ENCODE measurements around the gene GPR15LG. TPM values are rescaled to one million over a fixed set of nuclear protein-coding genes. Genes with fewer than 3 reads are reported as not detected.
"Not testable (repeated sequence)": the region's sequence is repeated elsewhere in the genome, so short reads cannot be mapped to it uniquely, and the experiment has no call there.

The GPR15LG gene
- total and polyA plus RNA-seq, 2 experiments from 2014 or later = 0.45 to 2.6 TPM

DNA sequence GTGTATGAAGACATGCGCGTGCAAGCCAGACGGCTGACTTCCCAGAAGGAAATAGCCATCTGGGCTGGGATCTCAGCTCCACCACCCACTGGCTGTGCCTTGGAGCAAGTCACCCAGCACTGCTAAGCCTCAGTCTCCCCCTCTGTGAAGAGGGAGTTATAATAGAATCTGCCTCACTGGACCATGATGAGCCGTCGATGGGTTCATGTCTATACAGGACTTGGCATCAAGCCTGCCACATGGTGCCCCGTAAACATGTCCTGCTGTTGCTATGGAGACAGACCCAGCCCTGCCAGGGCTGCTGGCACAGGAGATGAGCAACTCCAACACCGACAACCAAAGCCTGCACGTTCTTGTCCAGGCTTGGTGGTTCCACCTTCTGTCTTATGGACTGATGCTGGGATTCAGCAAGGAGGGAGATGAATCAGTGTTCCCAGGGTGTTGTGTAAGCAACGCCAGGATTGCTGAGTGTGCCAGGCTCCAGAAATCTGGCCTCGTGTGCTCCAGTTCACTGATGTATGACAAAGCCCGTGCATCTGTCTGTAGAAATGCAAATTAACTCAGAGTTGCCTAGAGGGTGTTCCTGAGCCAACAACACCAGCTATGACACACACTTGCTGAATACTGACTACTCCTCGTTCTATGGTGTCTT lies 5.6 kb downstream of the GPR15LG start:
- H3K4me2 ChIP-seq = no peak overlapping the region
- DNase-seq (ENCODE audit: low spot score) = peak; percentile 46
- no peaks in the 10 kb centered on the region for H3K4me1 ChIP-seq (ENCODE audit: insufficient read depth)
- H3K79me2 ChIP-seq = no peaks in the 10 kb centered on the region
- no peak for TF ChIP-seq EZH2 (IDR thresholded peaks at IDR 0.05; ENCODE audit: borderline replicate concordance)
- no peak for TF ChIP-seq EZH2phosphoT487 (IDR thresholded peaks at IDR 0.05; ENCODE audit: low read depth, severe bottlenecking, unreplicated experiment)
- TF ChIP-seq, protein P1, sequence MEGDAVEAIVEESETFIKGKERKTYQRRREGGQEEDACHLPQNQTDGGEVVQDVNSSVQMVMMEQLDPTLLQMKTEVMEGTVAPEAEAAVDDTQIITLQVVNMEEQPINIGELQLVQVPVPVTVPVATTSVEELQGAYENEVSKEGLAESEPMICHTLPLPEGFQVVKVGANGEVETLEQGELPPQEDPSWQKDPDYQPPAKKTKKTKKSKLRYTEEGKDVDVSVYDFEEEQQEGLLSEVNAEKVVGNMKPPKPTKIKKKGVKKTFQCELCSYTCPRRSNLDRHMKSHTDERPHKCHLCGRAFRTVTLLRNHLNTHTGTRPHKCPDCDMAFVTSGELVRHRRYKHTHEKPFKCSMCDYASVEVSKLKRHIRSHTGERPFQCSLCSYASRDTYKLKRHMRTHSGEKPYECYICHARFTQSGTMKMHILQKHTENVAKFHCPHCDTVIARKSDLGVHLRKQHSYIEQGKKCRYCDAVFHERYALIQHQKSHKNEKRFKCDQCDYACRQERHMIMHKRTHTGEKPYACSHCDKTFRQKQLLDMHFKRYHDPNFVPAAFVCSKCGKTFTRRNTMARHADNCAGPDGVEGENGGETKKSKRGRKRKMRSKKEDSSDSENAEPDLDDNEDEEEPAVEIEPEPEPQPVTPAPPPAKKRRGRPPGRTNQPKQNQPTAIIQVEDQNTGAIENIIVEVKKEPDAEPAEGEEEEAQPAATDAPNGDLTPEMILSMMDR (IDR thresholded peaks at IDR 0.05; ENCODE audit: poor library complexity) = no peak
- H3K9me3 ChIP-seq (ENCODE audit: low read depth) = no peaks in the 10 kb centered on the region
- 79% methylated on average over 12 of the region's 12 CpGs for WGBS (ENCODE audit: low lambda C conversion rate, missing lambda C conversion rate)
- H3K4me3 ChIP-seq = no peak overlapping the region
- no peaks in the 10 kb centered on the region for H3K9me2 ChIP-seq (replicated peaks; ENCODE audit: insufficient read depth)
- no peaks in the 10 kb centered on the region for H3K36me3 ChIP-seq (replicated peaks; ENCODE audit: insufficient read depth, low read depth)
- H3K27ac ChIP-seq = no peak overlapping the region
- no peak overlapping the region for H2AFZ ChIP-seq
- no peaks in the 10 kb centered on the region for H3K27me3 ChIP-seq
- no peaks in the 10 kb centered on the region for H4K20me1 ChIP-seq (ENCODE audit: insufficient read depth, poor library complexity, severe bottlenecking)

DNA sequence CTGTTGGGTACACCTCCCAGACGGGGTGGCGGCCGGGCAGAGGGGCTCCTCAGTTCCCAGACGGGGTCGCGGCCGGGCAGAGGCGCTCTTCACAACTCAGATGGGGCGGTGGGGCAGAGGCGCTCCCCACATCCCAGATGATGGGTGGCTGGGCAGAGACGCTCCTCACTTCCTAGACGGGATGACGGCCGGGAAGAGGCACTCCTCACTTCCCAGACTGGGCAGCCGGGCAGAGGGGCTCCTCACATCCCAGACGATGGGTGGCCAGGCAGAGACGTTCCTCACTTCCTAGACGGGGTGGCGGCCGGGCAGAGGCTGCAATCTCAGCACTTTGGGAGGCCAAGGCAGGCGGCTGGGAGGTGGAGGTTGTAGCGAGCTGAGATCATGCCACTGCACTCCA lies 6.8 kb downstream of the GPR15LG start:
- H3K27ac ChIP-seq; H3K27me3 ChIP-seq; H3K36me3 ChIP-seq (replicated peaks; ENCODE audit: insufficient read depth, low read depth); H3K4me3 ChIP-seq; H3K79me2 ChIP-seq; H3K4me1 ChIP-seq (ENCODE audit: insufficient read depth); H3K9me3 ChIP-seq (ENCODE audit: low read depth); H2AFZ ChIP-seq; H4K20me1 ChIP-seq (ENCODE audit: insufficient read depth, poor library complexity, severe bottlenecking); H3K4me2 ChIP-seq; H3K9me2 ChIP-seq (replicated peaks; ENCODE audit: insufficient read depth); DNase-seq (ENCODE audit: low spot score): not testable (repeated sequence)
- WGBS (ENCODE audit: low lambda C conversion rate, missing lambda C conversion rate) = 97% methylated on average over 10 of the region's 22 CpGs

DNA sequence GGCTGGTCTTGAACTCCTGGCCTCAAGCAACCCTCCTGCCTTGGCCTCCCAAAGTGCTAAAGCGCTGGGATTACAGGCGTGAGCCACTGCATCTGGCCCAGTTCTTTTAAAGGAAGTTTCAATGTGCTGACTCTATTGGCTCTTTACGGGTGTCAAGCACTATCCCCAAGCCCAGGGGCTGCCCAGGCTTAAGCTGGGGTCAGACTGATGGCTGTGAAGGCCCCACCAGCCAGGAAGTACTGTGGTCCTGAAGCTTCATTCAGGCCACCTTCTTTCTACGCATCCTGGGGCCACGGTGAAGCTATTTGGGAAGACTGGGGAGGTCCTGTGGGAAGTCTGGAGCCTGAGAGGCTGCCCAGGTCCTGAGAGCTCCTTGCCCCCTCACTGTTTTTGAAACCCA lies 8.0 kb downstream of the GPR15LG start:
- WGBS (ENCODE audit: low lambda C conversion rate, missing lambda C conversion rate) = 89% methylated on average over 5 of the region's 5 CpGs
- H3K9me2 ChIP-seq (replicated peaks; ENCODE audit: insufficient read depth) = no peaks in the 10 kb centered on the region

DNA sequence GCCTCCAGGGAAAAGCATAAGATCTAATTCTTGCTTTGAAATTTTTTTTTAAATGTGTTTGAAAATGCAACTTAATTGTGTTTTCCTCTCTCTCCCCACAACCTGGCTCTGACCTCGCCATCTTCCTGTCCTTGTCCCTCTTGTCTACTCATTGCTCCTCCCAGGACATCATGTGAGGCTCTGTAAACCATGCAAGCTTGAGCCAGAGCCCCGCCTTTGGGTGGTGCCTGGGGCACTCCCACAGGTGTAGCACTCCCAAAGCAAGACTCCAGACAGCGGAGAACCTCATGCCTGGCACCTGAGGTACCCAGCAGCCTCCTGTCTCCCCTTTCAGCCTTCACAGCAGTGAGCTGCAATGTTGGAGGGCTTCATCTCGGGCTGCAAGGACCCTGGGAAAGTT lies 10.9 kb downstream of the GPR15LG start:
- no peak overlapping the region for H3K4me2 ChIP-seq
- no peaks in the 10 kb centered on the region for H3K9me2 ChIP-seq (replicated peaks; ENCODE audit: insufficient read depth)
- no peak overlapping the region for H3K27ac ChIP-seq
- no peaks in the 10 kb centered on the region for H4K20me1 ChIP-seq (ENCODE audit: insufficient read depth, poor library complexity, severe bottlenecking)
- H3K79me2 ChIP-seq = no peaks in the 10 kb centered on the region
- no peaks in the 10 kb centered on the region for H3K27me3 ChIP-seq
- DNase-seq (ENCODE audit: low spot score) = no peak
- H3K4me3 ChIP-seq = no peak overlapping the region
- no peaks in the 10 kb centered on the region for H3K36me3 ChIP-seq (replicated peaks; ENCODE audit: insufficient read depth, low read depth)
- no peaks in the 10 kb centered on the region for H3K4me1 ChIP-seq (ENCODE audit: insufficient read depth)
- WGBS (ENCODE audit: low lambda C conversion rate, missing lambda C conversion rate) = 80% methylated on average over 4 of the region's 4 CpGs
- no peak overlapping the region for H2AFZ ChIP-seq
- no peaks in the 10 kb centered on the region for H3K9me3 ChIP-seq (ENCODE audit: low read depth)
- TF ChIP-seq, protein P1 (IDR thresholded peaks at IDR 0.05; ENCODE audit: poor library complexity) = no peak
- TF ChIP-seq EZH2 (IDR thresholded peaks at IDR 0.05; ENCODE audit: borderline replicate concordance) (no peak), EZH2phosphoT487 (IDR thresholded peaks at IDR 0.05; ENCODE audit: low read depth, severe bottlenecking, unreplicated experiment) (no peak)

More for the DNA sequence above, 8.0 kb downstream of the GPR15LG start:
- DNase-seq (ENCODE audit: low spot score) = no peak
- no peak overlapping the region for H2AFZ ChIP-seq
- no peak overlapping the region for H3K4me3 ChIP-seq
- H3K4me1 ChIP-seq (ENCODE audit: insufficient read depth) = no peaks in the 10 kb centered on the region
- H3K4me2 ChIP-seq = no peak overlapping the region
- H3K27me3 ChIP-seq = no peaks in the 10 kb centered on the region
- no peaks in the 10 kb centered on the region for H3K79me2 ChIP-seq
- no peak overlapping the region for H3K27ac ChIP-seq
- no peaks in the 10 kb centered on the region for H3K9me3 ChIP-seq (ENCODE audit: low read depth)
- no peaks in the 10 kb centered on the region for H3K36me3 ChIP-seq (replicated peaks; ENCODE audit: insufficient read depth, low read depth)
- TF ChIP-seq, protein P1 (IDR thresholded peaks at IDR 0.05; ENCODE audit: poor library complexity) = no peak
- TF ChIP-seq EZH2phosphoT487 (IDR thresholded peaks at IDR 0.05; ENCODE audit: low read depth, severe bottlenecking, unreplicated experiment) = no peak
- TF ChIP-seq EZH2 (IDR thresholded peaks at IDR 0.05; ENCODE audit: borderline replicate concordance) = no peak
- H4K20me1 ChIP-seq (ENCODE audit: insufficient read depth, poor library complexity, severe bottlenecking) = no peaks in the 10 kb centered on the region
